ENCODE data around the gene HLCS. TPM values are rescaled to one million over a fixed set of nuclear protein-coding genes. Genes with fewer than 3 reads are reported as not detected.

HLCS gene
- total and polyA plus RNA-seq, 8 donors = 15.9 to 25.3 (median 16.7) TPM

GRCh38 chr21:36874665-36875064 lies 91.8 kb downstream of the HLCS start:
- no peaks in the 10 kb centered on the region for H3K36me3 ChIP-seq
- intact Hi-C loops (cut with DNase I) = no loop called here
- H3K4me3 ChIP-seq = no peak overlapping the region
- peaks cover 0 to 10% of the 10 kb centered on the region in 2 donors for H3K9me3 ChIP-seq
- ATAC-seq = no peak
- peak in 1 of 4 donors; percentile 75 for DNase-seq
- no peaks in the 10 kb centered on the region for H3K27me3 ChIP-seq
- TF ChIP-seq CTCF (IDR thresholded peaks at IDR 0.05) = no peak
- H3K4me1 ChIP-seq = no peaks in the 10 kb centered on the region
- H3K27ac ChIP-seq = no peak overlapping the region

GRCh38 chr21:36873513-36873912 lies 93.0 kb downstream of the HLCS start:
- Histone ChIP-seq H3K4me1 (no peaks in the 10 kb centered on the region), H3K27ac (no peak overlapping the region), H3K4me3 (no peak overlapping the region), H3K27me3 (no peaks in the 10 kb centered on the region), H3K9me3 (peaks cover 0 to 9% of the 10 kb centered on the region in 2 donors), H3K36me3 (no peaks in the 10 kb centered on the region)
- DNase-seq = no peak
- no peak for TF ChIP-seq CTCF (IDR thresholded peaks at IDR 0.05)
- no peak for ATAC-seq
- intact Hi-C loops (cut with DNase I) = no loop called here

- no peak for ATAC-seq
- no peak for DNase-seq
- H3K4me3 ChIP-seq = no peak overlapping the region
- intact Hi-C loops (cut with DNase I) = no loop called here
- no peaks in the 10 kb centered on the region for H3K9me3 ChIP-seq
- no peaks in the 10 kb centered on the region for H3K4me1 ChIP-seq
- no peaks in the 10 kb centered on the region for H3K36me3 ChIP-seq
- H3K27me3 ChIP-seq = no peaks in the 10 kb centered on the region
- no peak for TF ChIP-seq CTCF (IDR thresholded peaks at IDR 0.05)
- no peak overlapping the region for H3K27ac ChIP-seq
These were observed 99.1 kb downstream of the HLCS start for GRCh38 chr21:36867291-36867905.

GRCh38 chr21:36866419-36866818 lies 100.0 kb downstream of the HLCS start:
- Histone ChIP-seq H3K36me3 (no peaks in the 10 kb centered on the region), H3K27me3 (no peaks in the 10 kb centered on the region), H3K4me1 (no peaks in the 10 kb centered on the region), H3K4me3 (no peak overlapping the region), H3K27ac (no peak overlapping the region), H3K9me3 (no peaks in the 10 kb centered on the region)
- ATAC-seq = no peak
- DNase-seq = no peak
- TF ChIP-seq CTCF (IDR thresholded peaks at IDR 0.05) = no peak
- intact Hi-C loops (cut with DNase I) = no loop called here

- intact Hi-C loops (cut with DNase I) = no loop called here
- H3K4me1 ChIP-seq = peaks cover 0 to 6% of the 10 kb centered on the region in 2 donors
- no peaks in the 10 kb centered on the region for H3K9me3 ChIP-seq
- DNase-seq (no peak), ATAC-seq (no peak)
- no peak overlapping the region for H3K27ac ChIP-seq
- no peaks in the 10 kb centered on the region for H3K36me3 ChIP-seq
- H3K27me3 ChIP-seq = no peaks in the 10 kb centered on the region
- H3K4me3 ChIP-seq = no peak overlapping the region
- no peak for TF ChIP-seq CTCF (IDR thresholded peaks at IDR 0.05)
These were observed 101.5 kb downstream of the HLCS start for GRCh38 chr21:36864974-36865373.
